ENCODE data around the gene ZFP57.
"Not testable (repeated sequence)": the region's sequence is repeated elsewhere in the genome, so short reads cannot be mapped to it uniquely, and the experiment has no call there.

Gene ZFP57

GRCh38 chr6:29673161-29673560 lies 7.8 kb downstream of the ZFP57 start:
- Histone ChIP-seq H3K36me3 (ENCODE audit: control insufficient read depth in 2 of 2, insufficient read depth in 2 of 2, low read length in 2 of 2) (no peaks in the 10 kb centered on the region), H3K4me3 (ENCODE audit: low read length in 2 of 2) (no peak overlapping the region), H3K4me1 (ENCODE audit: control insufficient read depth in 2 of 2, insufficient read depth in 2 of 2, low read length in 2 of 2) (no peaks in the 10 kb centered on the region), H3K27me3 (ENCODE audit: control insufficient read depth in 2 of 2, insufficient read depth in 2 of 2, low read length in 2 of 2) (peaks cover 0 to 3% of the 10 kb centered on the region in 2 donors), H3K27ac (ENCODE audit: low read depth in 2 of 2, low read length in 2 of 2) (no peak overlapping the region), H3K9ac (ENCODE audit: low read depth in 1 of 2, low read length in 2 of 2) (no peak overlapping the region), H3K9me3 (ENCODE audit: control insufficient read depth in 2 of 2, low read length in 2 of 2) (no peaks in the 10 kb centered on the region)

- H3K36me3 ChIP-seq (ENCODE audit: control insufficient read depth in 2 of 2, insufficient read depth in 2 of 2, low read length in 2 of 2); H3K4me1 ChIP-seq (ENCODE audit: control insufficient read depth in 2 of 2, insufficient read depth in 2 of 2, low read length in 2 of 2); H3K9me3 ChIP-seq (ENCODE audit: control insufficient read depth in 2 of 2, low read length in 2 of 2); H3K4me3 ChIP-seq (ENCODE audit: low read length in 2 of 2); H3K27ac ChIP-seq (ENCODE audit: low read depth in 2 of 2, low read length in 2 of 2); H3K9ac ChIP-seq (ENCODE audit: low read depth in 1 of 2, low read length in 2 of 2); H3K27me3 ChIP-seq (ENCODE audit: control insufficient read depth in 2 of 2, insufficient read depth in 2 of 2, low read length in 2 of 2): not testable (repeated sequence)
Observed at GRCh38 chr6:29672116-29672515, 8.8 kb downstream of the ZFP57 start.

GRCh38 chr6:29671026-29671425 lies 9.9 kb downstream of the ZFP57 start:
- no peaks in the 10 kb centered on the region for H3K9me3 ChIP-seq (ENCODE audit: control insufficient read depth in 2 of 2, low read length in 2 of 2)
- peaks cover 0 to 3% of the 10 kb centered on the region in 2 donors for H3K27me3 ChIP-seq (ENCODE audit: control insufficient read depth in 2 of 2, insufficient read depth in 2 of 2, low read length in 2 of 2)
- no peak overlapping the region for H3K27ac ChIP-seq (ENCODE audit: low read depth in 2 of 2, low read length in 2 of 2)
- no peak overlapping the region for H3K9ac ChIP-seq (ENCODE audit: low read depth in 1 of 2, low read length in 2 of 2)
- no peaks in the 10 kb centered on the region for H3K4me1 ChIP-seq (ENCODE audit: control insufficient read depth in 2 of 2, insufficient read depth in 2 of 2, low read length in 2 of 2)
- H3K36me3 ChIP-seq (ENCODE audit: control insufficient read depth in 2 of 2, insufficient read depth in 2 of 2, low read length in 2 of 2), result no peaks in the 10 kb centered on the region
- no peak overlapping the region for H3K4me3 ChIP-seq (ENCODE audit: low read length in 2 of 2)

- Histone ChIP-seq H3K27ac (ENCODE audit: low read depth in 2 of 2, low read length in 2 of 2) (no peak overlapping the region), H3K36me3 (ENCODE audit: control insufficient read depth in 2 of 2, insufficient read depth in 2 of 2, low read length in 2 of 2) (no peaks in the 10 kb centered on the region), H3K4me3 (ENCODE audit: low read length in 2 of 2) (no peak overlapping the region), H3K9ac (ENCODE audit: low read depth in 1 of 2, low read length in 2 of 2) (no peak overlapping the region), H3K4me1 (ENCODE audit: control insufficient read depth in 2 of 2, insufficient read depth in 2 of 2, low read length in 2 of 2) (no peaks in the 10 kb centered on the region), H3K27me3 (ENCODE audit: control insufficient read depth in 2 of 2, insufficient read depth in 2 of 2, low read length in 2 of 2) (peaks cover 0 to 8% of the 10 kb centered on the region in 2 donors), H3K9me3 (ENCODE audit: control insufficient read depth in 2 of 2, low read length in 2 of 2) (no peaks in the 10 kb centered on the region)
Observed at GRCh38 chr6:29667158-29667557, 13.8 kb downstream of the ZFP57 start.

- H3K27ac ChIP-seq (ENCODE audit: low read depth in 2 of 2, low read length in 2 of 2), result no peak overlapping the region
Observed at GRCh38 chr6:29666826-29667130, 14.2 kb downstream of the ZFP57 start.

GRCh38 chr6:29665942-29666825 lies 14.8 kb downstream of the ZFP57 start:
- no peaks in the 10 kb centered on the region for H3K9me3 ChIP-seq (ENCODE audit: control insufficient read depth in 2 of 2, low read length in 2 of 2)
- H3K9ac ChIP-seq (ENCODE audit: low read depth in 1 of 2, low read length in 2 of 2), result no peak overlapping the region
- H3K4me3 ChIP-seq (ENCODE audit: low read length in 2 of 2), result no peak overlapping the region
- no peaks in the 10 kb centered on the region for H3K36me3 ChIP-seq (ENCODE audit: control insufficient read depth in 2 of 2, insufficient read depth in 2 of 2, low read length in 2 of 2)
- H3K4me1 ChIP-seq (ENCODE audit: control insufficient read depth in 2 of 2, insufficient read depth in 2 of 2, low read length in 2 of 2), result no peaks in the 10 kb centered on the region
- H3K27me3 ChIP-seq (ENCODE audit: control insufficient read depth in 2 of 2, insufficient read depth in 2 of 2, low read length in 2 of 2), result peaks cover 0 to 5% of the 10 kb centered on the region in 2 donors
- no peak overlapping the region for H3K27ac ChIP-seq (ENCODE audit: low read depth in 2 of 2, low read length in 2 of 2)

More at GRCh38 chr6:29666826-29667130, 14.2 kb downstream of the ZFP57 start:
- Histone ChIP-seq H3K9ac (ENCODE audit: low read depth in 1 of 2, low read length in 2 of 2) (no peak overlapping the region), H3K27me3 (ENCODE audit: control insufficient read depth in 2 of 2, insufficient read depth in 2 of 2, low read length in 2 of 2) (peaks cover 0 to 8% of the 10 kb centered on the region in 2 donors), H3K36me3 (ENCODE audit: control insufficient read depth in 2 of 2, insufficient read depth in 2 of 2, low read length in 2 of 2) (no peaks in the 10 kb centered on the region), H3K4me1 (ENCODE audit: control insufficient read depth in 2 of 2, insufficient read depth in 2 of 2, low read length in 2 of 2) (no peaks in the 10 kb centered on the region), H3K4me3 (ENCODE audit: low read length in 2 of 2) (no peak overlapping the region), H3K9me3 (ENCODE audit: control insufficient read depth in 2 of 2, low read length in 2 of 2) (no peaks in the 10 kb centered on the region)

GRCh38 chr6:29663300-29664042 lies 17.5 kb downstream of the ZFP57 start:
- H3K9me3 ChIP-seq (ENCODE audit: control insufficient read depth in 2 of 2, low read length in 2 of 2), result no peaks in the 10 kb centered on the region
- H3K4me3 ChIP-seq (ENCODE audit: low read length in 2 of 2), result no peak overlapping the region
- H3K27ac ChIP-seq (ENCODE audit: low read depth in 2 of 2, low read length in 2 of 2), result no peak overlapping the region
- H3K9ac ChIP-seq (ENCODE audit: low read depth in 1 of 2, low read length in 2 of 2), result no peak overlapping the region
- no peaks in the 10 kb centered on the region for H3K4me1 ChIP-seq (ENCODE audit: control insufficient read depth in 2 of 2, insufficient read depth in 2 of 2, low read length in 2 of 2)
- H3K27me3 ChIP-seq (ENCODE audit: control insufficient read depth in 2 of 2, insufficient read depth in 2 of 2, low read length in 2 of 2), result peaks cover 2 to 5% of the 10 kb centered on the region in 2 donors
- no peaks in the 10 kb centered on the region for H3K36me3 ChIP-seq (ENCODE audit: control insufficient read depth in 2 of 2, insufficient read depth in 2 of 2, low read length in 2 of 2)

GRCh38 chr6:29661502-29662141 lies 19.3 kb downstream of the ZFP57 start:
- H3K36me3 ChIP-seq (ENCODE audit: control insufficient read depth in 2 of 2, insufficient read depth in 2 of 2, low read length in 2 of 2); H3K4me1 ChIP-seq (ENCODE audit: control insufficient read depth in 2 of 2, insufficient read depth in 2 of 2, low read length in 2 of 2); H3K27me3 ChIP-seq (ENCODE audit: control insufficient read depth in 2 of 2, insufficient read depth in 2 of 2, low read length in 2 of 2); H3K9me3 ChIP-seq (ENCODE audit: control insufficient read depth in 2 of 2, low read length in 2 of 2); H3K27ac ChIP-seq (ENCODE audit: low read depth in 2 of 2, low read length in 2 of 2); H3K9ac ChIP-seq (ENCODE audit: low read depth in 1 of 2, low read length in 2 of 2); H3K4me3 ChIP-seq (ENCODE audit: low read length in 2 of 2): not testable (repeated sequence)

GRCh38 chr6:29661071-29661470 lies 19.9 kb downstream of the ZFP57 start:
- Histone ChIP-seq H3K27me3 (ENCODE audit: control insufficient read depth in 2 of 2, insufficient read depth in 2 of 2, low read length in 2 of 2) (peaks cover 2 to 5% of the 10 kb centered on the region in 2 donors), H3K27ac (ENCODE audit: low read depth in 2 of 2, low read length in 2 of 2) (no peak overlapping the region), H3K9me3 (ENCODE audit: control insufficient read depth in 2 of 2, low read length in 2 of 2) (no peaks in the 10 kb centered on the region), H3K4me1 (ENCODE audit: control insufficient read depth in 2 of 2, insufficient read depth in 2 of 2, low read length in 2 of 2) (no peaks in the 10 kb centered on the region), H3K4me3 (ENCODE audit: low read length in 2 of 2) (no peak overlapping the region), H3K36me3 (ENCODE audit: control insufficient read depth in 2 of 2, insufficient read depth in 2 of 2, low read length in 2 of 2) (no peaks in the 10 kb centered on the region), H3K9ac (ENCODE audit: low read depth in 1 of 2, low read length in 2 of 2) (no peak overlapping the region)

- H3K4me1 ChIP-seq (ENCODE audit: control insufficient read depth in 2 of 2, insufficient read depth in 2 of 2, low read length in 2 of 2), result no peaks in the 10 kb centered on the region
- no peak within 1 kb of the TSS for H3K4me3 ChIP-seq (ENCODE audit: low read length in 2 of 2)
- H3K27ac ChIP-seq (ENCODE audit: low read depth in 2 of 2, low read length in 2 of 2), result no peak within 1 kb of the TSS
- H3K9me3 ChIP-seq (ENCODE audit: control insufficient read depth in 2 of 2, low read length in 2 of 2), result no peaks in the 10 kb centered on the region
- no peaks in the 10 kb centered on the region for H3K36me3 ChIP-seq (ENCODE audit: control insufficient read depth in 2 of 2, insufficient read depth in 2 of 2, low read length in 2 of 2)
- peaks cover 0 to 2% of the 10 kb centered on the region in 2 donors for H3K27me3 ChIP-seq (ENCODE audit: control insufficient read depth in 2 of 2, insufficient read depth in 2 of 2, low read length in 2 of 2)
- H3K9ac ChIP-seq (ENCODE audit: low read depth in 1 of 2, low read length in 2 of 2), result no peak within 1 kb of the TSS
Observed at GRCh38 chr6:29656798-29657197, 24.2 kb downstream of the ZFP57 start, which contains the start of gene MOG. Gene MOG (plus strand): TSS chr6:29657092. CDS start chr6:29657210, 118 bp downstream.

Data from mucosa of rectum (tissue), 2 donors.